PC-3 (cell line): ENCODE results near the gene NUP155. TPM values are rescaled to one million over a fixed set of nuclear protein-coding genes. Genes with fewer than 3 reads are reported as not detected.
"Not testable (repeated sequence)": the region's sequence is repeated elsewhere in the genome, so short reads cannot be mapped to it uniquely, and the experiment has no call there.

Experiments used
- ATAC-seq: fragments of 200-7000 bp; cut with Tn5 transposase; 2 replicates; pipeline ENCODE4 v1.9.1; 2020; ENCODE audit warnings: mild to moderate bottlenecking, moderate library complexity
- BruUV-seq: library from RNA; stranded (reverse); fragments of 400-500 nt; replicated peaks from 2 replicates; lab custom pipeline; 2021; lab: Mats Ljungman, UMichigan
- CTCF ChIA-PET: fragments of 300-600 bp; sonication (Branson Sonifier 250); formaldehyde crosslinking; loops from one replicate; lab custom pipeline; 2022; ENCODE audit warnings: antibody characterized with exemption; lab: Charles Lee
- POLR2A ChIA-PET: fragments of 300-600 bp; sonication (Branson Sonifier 250); formaldehyde crosslinking; loops from one replicate; lab custom pipeline; 2022; ENCODE audit warnings: antibody characterized with exemption; ENCODE audit not compliant: unreplicated experiment; lab: Charles Lee
- DNase-seq: peaks from one replicate; pipeline ENCODE4 v3.0.0-alpha.2; 2015
- H2AFZ ChIP-seq: fragments of 300-600 bp; sonication (generic); 2 replicates; pipeline ENCODE4 v1.6.0; 2016; ENCODE audit warnings: antibody characterized with exemption, low read length
- H3F3A ChIP-seq: fragments of 300-600 bp; sonication (generic); one replicate; pipeline ENCODE4 v1.6.0; 2017; ENCODE audit warnings: antibody characterized with exemption, low read length, control low read depth, mild to moderate bottlenecking; ENCODE audit not compliant: unreplicated experiment
- H3K27ac ChIP-seq: fragments of 300-600 bp; sonication (generic); 2 replicates; pipeline ENCODE4 v1.5.1; 2016; ENCODE audit warnings: mild to moderate bottlenecking, low read length
- H3K27me3 ChIP-seq: fragments of 300-600 bp; sonication (generic); 2 replicates; pipeline ENCODE4 v1.6.1; 2016; ENCODE audit warnings: low read length, mixed read lengths
- H3K36me3 ChIP-seq: fragments of 300-600 bp; sonication (generic); 2 replicates; pipeline ENCODE4 v1.6.1; 2016; ENCODE audit warnings: low read depth, mixed run types, low read length, mixed read lengths
- H3K4me1 ChIP-seq: fragments of 300-600 bp; sonication (generic); 2 replicates; pipeline ENCODE4 v1.5.1; 2016; ENCODE audit warnings: low read length; ENCODE audit not compliant: insufficient read depth
- H3K4me2 ChIP-seq: fragments of 300-600 bp; sonication (generic); 2 replicates; pipeline ENCODE4 v1.6.0; 2016; ENCODE audit warnings: low read length
- H3K4me3 ChIP-seq: fragments of 300-600 bp; sonication (generic); 2 replicates; pipeline ENCODE4 v1.5.1; 2016; ENCODE audit warnings: mild to moderate bottlenecking, low read length, mixed read lengths
- H3K79me2 ChIP-seq: fragments of 300-600 bp; sonication (generic); 2 replicates; pipeline ENCODE4 v1.6.1; 2017; ENCODE audit warnings: low read length, mixed read lengths
- H3K9ac ChIP-seq: fragments of 300-600 bp; sonication (generic); 2 replicates; pipeline ENCODE4 v1.6.0; 2016; ENCODE audit warnings: mild to moderate bottlenecking, low read length
- H3K9me2 ChIP-seq: fragments of 300-600 bp; sonication (generic); replicated peaks from 2 replicates; pipeline ENCODE4 v1.6.1; 2016; ENCODE audit warnings: mixed run types, low read length, mixed read lengths
- H3K9me3 ChIP-seq: fragments of 300-600 bp; sonication (generic); 2 replicates; pipeline ENCODE4 v1.6.1; 2016; ENCODE audit warnings: low read length, mixed read lengths
- H4K20me1 ChIP-seq: fragments of 300-600 bp; sonication (generic); 2 replicates; pipeline ENCODE4 v1.6.1; 2016; ENCODE audit warnings: low read length, mixed read lengths
- CTCF ChIP-seq: fragments of 300-600 bp; sonication (generic); conservative IDR thresholded peaks from 2 replicates; pipeline ENCODE4 v1.5.1; 2017; ENCODE audit warnings: antibody characterized with exemption, low read depth, mild to moderate bottlenecking, low read length
- EZH2 ChIP-seq: fragments of 300-600 bp; sonication (generic); IDR thresholded peaks from one replicate; pipeline ENCODE4 v1.6.1; 2017; ENCODE audit warnings: antibody characterized with exemption, mild to moderate bottlenecking, low read length; ENCODE audit not compliant: unreplicated experiment
- EZH2phosphoT487 ChIP-seq: fragments of 300-600 bp; sonication (generic); IDR thresholded peaks from 2 replicates; pipeline ENCODE4 v1.6.1; 2018; ENCODE audit warnings: mild to moderate bottlenecking, antibody characterized with exemption, low read length, borderline replicate concordance
- intact Hi-C: fragments of 100-400 bp; cut with micrococcal nuclease; formaldehyde crosslinking; loops from 2 replicates; pipeline ENCODE4 v1.9.0; 2023
- total RNA-seq: library from RNA; depleted of rRNA; stranded (reverse); fragments of >200 nt; gene quantifications from 2 replicates; pipeline ENCODE4 v1.2.3, GENCODE V29; 2014

The NUP155 gene
- total RNA-seq, 1 experiment from 2014 or later = 59.0 TPM

- Histone ChIP-seq H3K4me1 (no peaks in the 10 kb centered on the region), H3K4me2 (no peak overlapping the region), H3K9ac (no peak overlapping the region), H3K27me3 (no peaks in the 10 kb centered on the region), H3K9me3 (no peaks in the 10 kb centered on the region), H4K20me1 (no peaks in the 10 kb centered on the region), H3K27ac (no peak overlapping the region), H3K79me2 (no peaks in the 10 kb centered on the region), H3K9me2 (no peaks in the 10 kb centered on the region), H3K4me3 (no peak overlapping the region), H3K36me3 (peaks cover 62% of the 10 kb centered on the region), H2AFZ (no peak overlapping the region), H3F3A (no peaks in the 10 kb centered on the region)
- intact Hi-C loops = no loop called here
- TF ChIP-seq EZH2 (no peak), CTCF (no peak), EZH2phosphoT487 (no peak)
- DNase-seq = no peak
- no peak for ATAC-seq
- ChIA-PET CTCF (interaction anchor here (0.6 kb wide), 1 partner anchor 1108 kb away, joined by 6 read pairs; no protein-coding TSS in a partner anchor), POLR2A (no interaction called here)
- no TSS peak for BruUV-seq
These were observed 62.1 kb downstream of the NUP155 start for GRCh38 chr5:37308793-37309192.

- no peak for ATAC-seq
- DNase-seq = no peak
- Histone ChIP-seq H3K27me3 (no peaks in the 10 kb centered on the region), H3K4me1 (no peaks in the 10 kb centered on the region), H3K27ac (no peak overlapping the region), H3K9me2 (no peaks in the 10 kb centered on the region), H3F3A (no peaks in the 10 kb centered on the region), H2AFZ (no peak overlapping the region), H3K9me3 (no peaks in the 10 kb centered on the region), H3K79me2 (no peaks in the 10 kb centered on the region), H3K9ac (no peak overlapping the region), H3K4me3 (no peak overlapping the region), H4K20me1 (no peaks in the 10 kb centered on the region), H3K36me3 (peaks cover 64% of the 10 kb centered on the region), H3K4me2 (no peak overlapping the region)
- TF ChIP-seq EZH2 = no peak
- TF ChIP-seq EZH2phosphoT487 = no peak
- no peak for TF ChIP-seq CTCF
- ChIA-PET POLR2A (no interaction called here), CTCF (no interaction called here)
- no TSS peak for BruUV-seq
- intact Hi-C loops = no loop called here
These were observed 66.0 kb downstream of the NUP155 start for GRCh38 chr5:37304888-37305287.

GRCh38 chr5:37296313-37296712 lies 74.6 kb downstream of the NUP155 start:
- H3K4me2 ChIP-seq, H3K4me3 ChIP-seq, BruUV-seq, H4K20me1 ChIP-seq, H3K79me2 ChIP-seq, CTCF ChIA-PET, H3K4me1 ChIP-seq, H3K27me3 ChIP-seq, H3K27ac ChIP-seq, H2AFZ ChIP-seq, ATAC-seq, intact Hi-C loops, H3K9me2 ChIP-seq, H3K9me3 ChIP-seq, H3F3A ChIP-seq, H3K9ac ChIP-seq, DNase-seq: not testable (repeated sequence)
- POLR2A ChIA-PET = interaction anchor here (0.9 kb wide), 1 partner anchor 23 kb away, joined by 23 read pairs; no protein-coding TSS in a partner anchor
- H3K36me3 ChIP-seq = peaks cover 56% of the 10 kb centered on the region
